ENCODE measurements around the gene OTOG. TPM values are rescaled to one million over a fixed set of nuclear protein-coding genes. Genes with fewer than 3 reads are reported as not detected.

Gene OTOG
- total and polyA plus RNA-seq, 2 of the 8 experiments (the other 6 are each of a cell fraction or from before 2014, with no cell fraction given), result 0.41 to 1.5 TPM

GRCh38 chr11:17609291-17610084 lies 62.4 kb downstream of the OTOG start:
- ChIA-PET POLR2A (ENCODE audit: partially characterized antibody) (no interaction called here), CTCF (ENCODE audit: partially characterized antibody) (interaction anchor here (0.8 to 1.7 kb wide), 5 partner anchors 10 to 255 kb away, joined by 3 to 6 read pairs (median 4); no protein-coding TSS in a partner anchor)
- no peak for TF ChIP-seq TAF7 (optimal IDR thresholded peaks at IDR 0.05; ENCODE audit: borderline replicate concordance, low read depth, low read length)
- TF ChIP-seq NRF1 (IDR thresholded peaks at IDR 0.05; ENCODE audit: low read depth, low read length), result no peak
- no peak for TF ChIP-seq TCF12 (IDR thresholded peaks at IDR 0.05; ENCODE audit: low read depth, low read length)
- TF ChIP-seq JUN (IDR thresholded peaks at IDR 0.05; ENCODE audit: low read depth, low read length), result no peak
- TF ChIP-seq EGR1 (IDR thresholded peaks at IDR 0.05; ENCODE audit: borderline replicate concordance, low read depth, low read length), result no peak
- TF ChIP-seq ATF3 (IDR thresholded peaks at IDR 0.05; ENCODE audit: insufficient read depth, low read depth, low read length), result no peak
- Histone ChIP-seq H3K79me1 (ENCODE audit: low read depth, low read length) (no peaks in the 10 kb centered on the region), H3K23me2 (ENCODE audit: low read depth, low read length) (no peaks in the 10 kb centered on the region), H3K18ac (ENCODE audit: extremely low read depth, low read length) (no peak overlapping the region), H3K14ac (ENCODE audit: insufficient read length) (no peak overlapping the region), H3K4me1 (replicated peaks in 1 of 4; ENCODE audit: control insufficient read depth in 3 of 4, insufficient read depth in 4 of 4, low read length in 3 of 4) (no peaks in the 10 kb centered on the region), H2BK120ac (replicated peaks; ENCODE audit: low read depth, low read length) (no peak overlapping the region), H3K4me3 (ENCODE audit: extremely low read depth in 1 of 4, insufficient read depth in 2 of 4, low read depth in 3 of 4, low read length in 4 of 4) (no peak overlapping the region), H2BK20ac (ENCODE audit: low read length) (no peak overlapping the region), H3K23ac (ENCODE audit: insufficient read length) (no peak overlapping the region), H4K8ac (ENCODE audit: extremely low read depth, insufficient read depth, low read length) (no peak overlapping the region), H3K56ac (replicated peaks; ENCODE audit: insufficient read length, low read depth, low read length) (no peak overlapping the region), H2AFZ (ENCODE audit: low read length) (no peak overlapping the region), H2BK12ac (ENCODE audit: low read depth, low read length) (no peak overlapping the region), H4K20me1 (replicated peaks in 1 of 2; ENCODE audit: control insufficient read depth in 1 of 2, insufficient read depth in 2 of 2, low read length in 2 of 2) (peaks cover 0 to 2% of the 10 kb centered on the region in 2 experiments), H3K27ac (ENCODE audit: low read depth, low read length) (no peak overlapping the region), H4K5ac (ENCODE audit: insufficient read length, low read depth, low read length) (no peak overlapping the region), H3K9ac (replicated peaks in 1 of 4; ENCODE audit: extremely low read depth in 1 of 4, low read depth in 3 of 4, low read length in 3 of 4) (no peak overlapping the region), H2AK5ac (ENCODE audit: low read depth, low read length) (no peak overlapping the region), H3K4ac (replicated peaks; ENCODE audit: insufficient read length, low read depth, low read length) (no peak overlapping the region), H2BK5ac (ENCODE audit: low read depth, low read length) (no peak overlapping the region), H4K91ac (replicated peaks; ENCODE audit: insufficient read length, low read length) (no peak overlapping the region), H2BK15ac (ENCODE audit: low read length) (no peak overlapping the region), H3K4me2 (ENCODE audit: insufficient read depth in 1 of 2, low read depth in 2 of 2, low read length in 2 of 2) (no peak overlapping the region), H3K36me3 (ENCODE audit: control insufficient read depth in 2 of 4, insufficient read depth in 4 of 4, low read length in 3 of 4) (no peaks in the 10 kb centered on the region), H3K27me3 (replicated peaks in 1 of 4; ENCODE audit: control insufficient read depth in 3 of 4, extremely low read depth in 1 of 4, insufficient read depth in 3 of 4, low read length in 3 of 4) (peaks cover 0 to 2% (median 0%) of the 10 kb centered on the region in 4 experiments; a peak in 2 of 7 replicates), H3K79me2 (ENCODE audit: control insufficient read depth in 1 of 2, insufficient read depth in 2 of 2, low read length in 2 of 2) (no peaks in the 10 kb centered on the region), H3K9me3 (ENCODE audit: insufficient read depth in 2 of 2, low read depth in 1 of 2, low read length in 1 of 2) (no peaks in the 10 kb centered on the region)
- DNase-seq (ENCODE audit: low read depth in 1 of 2, low spot score in 2 of 2), result no peak
- 86% methylated on average over 12 of the region's 12 CpGs; no CpG with 5 or more reads in 1 of the 2 experiments for WGBS, 2 experiments (ENCODE audit: extremely low coverage in 1 of 2, insufficient coverage in 1 of 2, insufficient read length in 1 of 2, insufficient replicate concordance in 2 of 2, low coverage in 1 of 2, low lambda C conversion rate in 2 of 2, missing lambda C conversion rate in 1 of 2)
- no peak for FAIRE-seq
